ENCODE results near the gene ANKMY1.

GRCh38 chr2:240600451-240600961, 42.7 kb upstream of the ANKMY1 start:
- TF ChIP-seq SUZ12 (IDR thresholded peaks at IDR 0.05; ENCODE audit: extremely low read depth, insufficient read depth, insufficient read length) (no peak), ZNF274 (IDR thresholded peaks at IDR 0.05; ENCODE audit: low read depth, low read length) (no peak)

All from NT2/D1 (cell line).